Measurements from ENCODE around the gene CCDC122.

DNA sequence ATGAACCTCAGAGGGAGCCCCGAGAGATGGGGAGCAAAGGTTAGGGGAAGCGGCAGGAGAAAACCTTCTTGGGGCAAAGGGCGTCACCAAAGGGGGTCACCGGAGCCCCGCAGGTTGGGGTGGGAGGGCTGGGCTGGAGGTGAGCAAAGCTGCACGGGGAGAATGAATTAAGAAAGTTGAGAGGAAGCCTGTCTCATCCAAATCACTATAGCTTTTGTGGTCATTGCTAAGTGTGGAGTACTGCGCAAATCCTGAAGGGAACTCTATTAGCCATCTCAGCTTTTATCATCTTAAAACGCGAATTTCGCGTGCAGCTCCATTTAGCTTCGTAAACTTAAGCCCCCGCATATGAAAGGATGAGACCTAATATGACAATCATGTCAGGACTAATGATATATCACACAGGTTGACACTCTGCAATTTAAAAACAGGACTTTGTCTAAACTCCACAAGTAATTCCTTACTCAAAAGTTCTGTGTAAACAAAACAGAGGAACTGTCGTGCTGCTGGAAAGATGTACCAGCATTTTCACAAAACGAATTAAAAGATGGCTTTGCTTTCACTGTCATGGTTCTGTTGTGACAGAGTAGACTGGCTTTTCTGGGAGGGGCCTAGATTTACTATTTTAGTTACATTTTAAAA lies 795 bp upstream of the CCDC122 start:
- TF ChIP-seq POLR2A (IDR thresholded peaks at IDR 0.05) (no peak), POLR2AphosphoS5 (IDR thresholded peaks at IDR 0.05) (no peak), CTCF (IDR thresholded peaks at IDR 0.05) (no peak), EP300 (IDR thresholded peaks at IDR 0.05) (no peak)

Data from suprapubic skin (tissue), 4 donors.